IPS DF 4.7 (cell line): Measurements from ENCODE around the gene SLC14A1.

Experiments
- DNase-seq: peaks from one replicate; pipeline ENCODE4 v3.0.0-alpha.2; 2013; ENCODE audit warnings: low spot score; ENCODE audit errors: extremely low read depth

Gene SLC14A1

DNA sequence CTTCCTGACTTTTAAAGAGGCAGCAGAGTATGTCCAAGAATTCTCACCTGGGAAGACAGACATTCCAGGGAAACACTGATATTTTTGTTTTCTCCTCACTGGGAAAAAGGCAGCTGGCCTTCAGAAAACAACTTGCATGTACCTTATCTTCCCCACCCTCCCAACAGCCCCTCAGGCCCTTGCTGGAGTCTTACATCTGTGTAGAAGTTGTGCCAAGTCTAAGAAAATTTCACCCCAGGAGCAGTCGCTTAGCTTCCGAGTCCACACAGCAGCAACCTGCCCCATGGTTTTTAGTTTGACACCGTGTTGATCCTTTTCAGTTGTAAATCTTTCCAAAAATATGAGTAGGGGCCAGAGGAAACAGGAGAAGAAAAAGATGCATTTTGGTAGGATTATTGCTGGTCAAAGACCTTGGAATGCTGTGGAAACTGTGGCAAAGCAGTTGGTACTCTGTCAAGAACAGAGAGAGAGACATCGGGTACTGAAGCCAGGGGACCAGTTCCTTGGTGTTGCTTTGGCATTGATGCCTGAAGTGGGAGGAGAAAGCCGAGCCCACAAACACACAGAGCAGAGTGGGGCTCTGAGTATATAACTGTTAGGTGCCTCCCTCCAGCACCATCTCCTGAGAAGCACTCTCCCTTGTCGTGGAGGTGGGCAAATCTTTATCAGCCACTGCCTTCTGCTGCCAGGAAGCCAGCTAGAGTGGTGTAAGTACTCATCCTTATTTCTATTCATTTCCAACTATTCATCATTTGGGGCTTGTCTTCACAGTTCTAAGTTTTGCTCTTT is at the start of gene SLC14A1:
SLC14A1 (plus strand) TSS at position 615 of the 789 bp plus-strand sequence. CDS start 6,140 bp downstream, outside the sequence.
- no peak for DNase-seq

DNA sequence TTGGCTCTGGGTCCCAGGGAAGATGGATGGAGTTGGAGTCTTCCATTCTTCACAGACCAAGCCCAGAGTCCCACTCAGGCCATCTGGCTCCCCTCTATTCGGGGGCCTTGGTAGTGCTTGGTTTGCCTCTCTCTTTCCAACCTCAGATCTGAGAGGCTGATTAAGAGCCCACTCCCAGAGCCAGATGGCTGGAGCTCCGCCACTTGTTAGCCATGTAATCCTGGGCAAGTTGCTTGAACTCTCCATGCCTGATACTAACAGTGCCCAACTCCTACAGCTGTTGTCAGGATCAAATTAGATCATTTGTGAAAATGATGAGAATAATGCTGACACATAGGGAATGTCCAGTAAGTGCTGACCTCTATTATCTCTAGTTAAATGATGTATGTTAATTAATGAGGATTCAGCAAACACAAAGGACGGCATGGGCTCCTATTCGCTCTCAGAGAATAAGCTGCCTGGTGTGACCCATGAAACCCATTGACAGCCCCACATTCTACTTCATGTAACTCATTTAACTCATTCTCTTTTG is 46.6 kb upstream of the SLC14A1 start:
- DNase-seq, result no peak

DNA sequence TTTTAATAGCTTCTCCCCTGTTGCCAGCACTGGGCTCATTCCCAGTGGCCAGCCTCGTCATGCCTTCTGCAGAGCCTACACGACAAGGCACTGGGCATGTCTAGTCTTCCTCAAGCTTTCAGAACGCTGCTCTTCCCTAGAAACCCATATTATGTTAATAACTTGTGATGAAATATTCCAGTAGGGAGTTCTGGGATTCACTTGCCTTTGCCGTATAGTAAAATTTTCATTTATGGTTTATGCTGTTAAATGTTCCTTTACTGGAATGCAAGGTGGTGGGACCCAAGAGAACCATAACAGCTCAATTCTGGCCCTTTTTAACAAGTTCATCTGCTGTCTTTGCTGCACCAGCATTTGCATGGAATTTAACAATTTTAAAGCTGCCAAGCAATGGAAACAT is 45.5 kb upstream of the SLC14A1 start:
- DNase-seq, result no peak

DNA sequence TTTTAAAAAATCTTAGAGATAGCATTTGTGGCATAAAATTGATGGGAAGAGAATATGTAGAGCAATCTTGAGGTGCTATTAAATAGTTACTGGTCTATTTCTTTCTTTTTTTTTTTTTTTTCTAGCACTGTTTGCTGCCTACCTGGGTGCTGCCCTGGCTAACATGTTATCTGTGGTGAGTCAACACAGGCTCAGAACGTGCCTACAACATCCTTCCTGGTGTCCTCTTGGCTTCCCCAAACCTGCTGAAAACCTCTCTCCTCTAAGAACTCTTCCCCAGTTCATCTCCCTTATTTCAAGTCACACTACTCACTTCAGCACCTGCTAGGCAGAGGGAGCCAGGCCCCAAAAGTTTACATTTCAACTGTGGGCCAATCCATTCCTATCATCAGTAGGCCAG is 45.1 kb upstream of the SLC14A1 start:
- no peak for DNase-seq

DNA sequence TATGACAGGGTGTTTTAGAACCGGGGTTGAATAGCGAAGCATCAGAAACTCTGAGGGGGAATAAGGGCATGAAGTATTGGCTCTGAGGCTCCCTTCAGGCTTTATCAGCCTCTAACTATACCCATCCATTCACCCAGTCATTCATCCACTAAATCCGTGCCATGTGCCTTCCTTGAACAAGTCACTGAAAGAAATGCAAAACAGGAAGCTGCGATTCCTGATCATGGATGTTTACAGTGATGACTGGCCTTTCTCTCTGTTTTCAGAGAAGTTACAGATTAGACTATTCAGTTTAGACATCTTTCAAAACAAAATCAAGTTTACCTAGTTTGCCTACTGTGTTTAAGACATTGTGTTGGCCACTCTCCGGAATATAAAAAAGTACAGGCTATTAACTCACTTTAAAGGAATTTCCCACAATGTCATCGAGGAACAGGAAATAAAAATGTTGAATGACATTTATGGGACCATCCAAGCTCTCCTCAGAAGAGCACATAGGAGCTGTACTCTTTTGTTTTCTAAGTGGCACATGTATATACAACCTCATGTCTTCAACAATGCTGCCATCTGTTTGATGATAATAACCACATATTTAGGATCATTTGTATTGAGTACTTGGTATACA is 43.8 kb upstream of the SLC14A1 start:
- DNase-seq, result no peak

DNA sequence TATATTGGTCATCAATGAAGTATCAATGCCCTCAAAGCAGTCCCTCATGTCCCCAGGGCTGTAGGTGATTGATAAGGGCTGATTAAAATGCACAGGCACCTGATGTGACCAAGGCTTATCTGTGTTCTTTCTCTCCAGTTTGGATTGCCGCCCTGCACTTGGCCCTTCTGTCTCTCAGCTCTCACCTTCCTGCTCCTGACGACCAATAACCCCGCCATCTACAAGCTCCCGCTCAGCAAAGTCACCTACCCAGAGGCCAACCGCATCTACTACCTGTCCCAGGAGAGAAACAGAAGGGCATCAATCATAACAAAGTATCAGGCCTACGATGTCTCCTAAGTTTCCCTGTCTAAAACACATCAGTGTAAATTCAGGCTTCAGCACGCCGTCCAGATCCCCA is 41.8 kb upstream of the SLC14A1 start:
- DNase-seq, result no peak

DNA sequence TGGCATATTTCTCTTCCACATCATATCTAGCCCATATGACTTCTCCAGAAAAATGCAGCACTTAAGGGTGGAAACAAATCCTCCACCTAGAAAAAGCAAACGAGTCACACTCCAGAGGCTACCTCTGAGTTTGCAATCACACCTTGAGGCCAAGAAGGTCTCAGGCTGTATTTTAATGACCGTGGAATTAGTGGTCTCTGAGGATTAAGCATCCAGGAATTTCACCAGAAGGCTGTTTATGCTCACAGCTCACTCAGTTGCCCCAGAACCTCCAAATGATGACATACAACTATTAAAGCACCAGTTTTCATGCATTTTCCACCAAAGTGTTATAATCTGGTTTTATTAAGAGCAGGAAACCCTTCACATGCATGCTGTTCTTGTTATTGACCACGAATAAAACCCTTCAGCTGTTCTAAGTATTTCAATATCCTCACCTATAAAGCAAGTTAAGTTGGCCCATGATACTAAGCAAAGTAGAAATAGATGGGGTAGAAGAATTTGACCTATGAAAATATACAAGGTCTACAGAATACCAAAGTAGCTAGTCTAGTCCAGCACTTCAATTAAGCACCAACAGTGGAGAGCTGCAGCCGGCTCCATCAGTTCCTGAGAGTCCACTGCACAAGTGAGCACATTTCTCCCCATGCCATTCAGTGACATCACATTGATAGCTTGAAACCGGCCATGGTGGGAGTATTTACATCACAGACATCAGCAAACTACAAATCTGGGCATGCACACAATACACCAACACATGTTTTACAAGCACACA is 39.5 kb upstream of the SLC14A1 start:
- no peak for DNase-seq

DNA sequence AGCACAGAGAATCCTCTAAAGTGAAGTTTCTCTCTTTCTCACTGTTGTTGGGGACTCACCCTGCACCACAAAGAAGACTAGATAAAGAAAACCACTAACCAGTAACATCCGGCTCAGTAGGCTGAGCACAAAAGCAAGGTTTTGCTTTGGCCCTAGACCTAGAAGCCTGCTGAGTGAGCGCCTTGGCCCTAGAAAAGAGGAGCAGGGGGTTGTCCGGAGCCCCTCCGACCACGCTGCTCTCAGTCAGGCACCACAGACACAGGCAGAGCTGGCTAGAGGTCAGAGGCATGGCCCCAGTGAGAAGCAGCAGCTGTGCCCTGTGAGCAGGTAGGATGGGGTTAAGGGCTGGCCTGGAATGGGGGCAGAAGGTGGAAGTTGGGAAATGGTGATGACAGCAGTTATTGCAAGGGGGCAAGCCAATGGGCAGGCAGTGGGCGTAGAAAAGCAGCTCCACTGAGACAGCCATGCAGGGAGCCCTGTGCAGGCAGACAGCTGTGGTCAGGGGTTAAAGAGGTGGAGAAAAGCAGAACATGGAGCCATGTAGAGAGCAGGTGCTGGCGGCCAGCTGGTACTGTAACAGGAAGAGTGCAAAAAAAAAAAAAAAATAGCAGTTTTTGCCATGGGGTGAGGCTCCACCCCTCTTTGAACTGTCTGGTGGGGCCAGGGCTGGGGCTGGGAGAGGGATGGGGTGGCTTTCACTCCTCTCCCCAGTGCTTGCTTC is 36.9 kb upstream of the SLC14A1 start:
- no peak for DNase-seq

DNA sequence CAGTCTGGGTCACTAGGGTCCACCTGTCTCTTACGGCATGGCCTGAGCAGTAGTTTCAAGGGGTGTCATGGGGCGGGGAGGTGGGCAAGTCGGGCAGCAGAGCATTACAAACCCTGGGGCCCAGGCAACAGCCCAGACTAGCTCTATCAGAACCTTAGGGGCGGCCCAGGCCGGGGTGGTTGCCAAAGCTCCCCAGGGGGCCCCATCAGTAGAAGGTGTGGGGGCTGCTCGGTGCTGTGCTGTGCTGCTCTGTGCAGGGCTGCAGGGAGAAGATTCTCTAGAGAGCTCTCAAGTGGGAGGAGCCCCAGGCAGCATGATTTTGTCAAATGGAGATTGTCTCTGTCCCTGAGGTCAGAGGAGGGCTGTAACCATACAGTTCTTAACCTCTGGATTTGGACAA is 36.4 kb upstream of the SLC14A1 start:
- DNase-seq, result no peak

DNA sequence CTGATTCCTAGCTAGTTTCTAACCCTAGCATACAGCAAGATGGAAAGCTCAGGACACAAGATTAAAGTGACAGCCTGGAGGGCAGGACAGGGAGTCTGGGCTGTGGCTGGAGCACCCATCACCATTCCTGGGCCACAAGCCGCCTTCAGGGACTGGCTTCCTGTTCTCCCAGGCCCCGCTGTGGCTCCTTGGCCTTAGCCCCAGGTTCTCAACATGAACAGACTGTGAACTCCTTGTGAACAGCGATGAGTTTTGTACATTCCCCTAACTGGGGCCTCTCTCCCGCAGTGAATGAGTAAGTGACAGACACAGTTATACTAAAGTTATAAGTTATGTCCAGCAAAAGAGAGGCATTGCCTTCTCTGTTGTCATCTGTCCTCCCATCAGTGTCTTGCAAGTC is 35.9 kb upstream of the SLC14A1 start:
- DNase-seq, result no peak

DNA sequence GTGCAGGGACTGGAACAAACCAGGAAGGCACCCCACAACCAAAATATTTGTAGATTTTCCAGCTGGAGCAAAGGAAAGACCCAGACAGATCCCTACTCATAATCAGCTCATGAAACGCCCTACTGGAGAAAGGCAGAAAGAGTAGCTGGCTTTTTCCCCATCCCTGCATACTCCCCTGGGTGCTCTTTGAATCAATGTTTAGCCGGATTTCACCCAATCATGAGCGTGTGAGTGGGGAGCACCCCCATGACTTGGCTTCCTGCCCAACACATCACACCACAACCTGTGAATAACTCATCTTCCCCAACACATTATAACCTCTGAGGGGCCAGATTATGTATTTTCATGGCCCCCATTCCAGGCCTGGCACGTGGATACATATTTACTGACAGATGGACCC is 35.1 kb upstream of the SLC14A1 start:
- DNase-seq, result no peak

DNA sequence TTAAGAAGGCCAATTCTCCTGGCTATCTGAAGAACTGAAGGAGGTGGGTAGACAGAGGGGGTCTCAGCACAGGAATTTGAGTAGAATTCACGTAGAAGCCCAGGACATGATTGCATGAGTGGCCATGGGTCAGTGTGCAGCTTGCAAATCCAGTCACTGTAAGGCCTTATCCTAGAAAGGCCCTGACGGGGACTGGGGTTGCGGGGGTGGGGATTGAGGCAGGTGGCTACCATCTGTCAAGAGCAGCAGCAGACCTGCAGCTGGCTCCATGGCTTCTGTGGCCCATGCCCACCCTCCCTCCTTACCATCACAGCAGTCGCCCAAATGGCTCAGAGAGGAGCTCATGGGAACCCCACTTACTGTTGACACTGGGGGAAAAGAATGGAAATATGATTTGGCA is 34.6 kb upstream of the SLC14A1 start:
- DNase-seq, result no peak

DNA sequence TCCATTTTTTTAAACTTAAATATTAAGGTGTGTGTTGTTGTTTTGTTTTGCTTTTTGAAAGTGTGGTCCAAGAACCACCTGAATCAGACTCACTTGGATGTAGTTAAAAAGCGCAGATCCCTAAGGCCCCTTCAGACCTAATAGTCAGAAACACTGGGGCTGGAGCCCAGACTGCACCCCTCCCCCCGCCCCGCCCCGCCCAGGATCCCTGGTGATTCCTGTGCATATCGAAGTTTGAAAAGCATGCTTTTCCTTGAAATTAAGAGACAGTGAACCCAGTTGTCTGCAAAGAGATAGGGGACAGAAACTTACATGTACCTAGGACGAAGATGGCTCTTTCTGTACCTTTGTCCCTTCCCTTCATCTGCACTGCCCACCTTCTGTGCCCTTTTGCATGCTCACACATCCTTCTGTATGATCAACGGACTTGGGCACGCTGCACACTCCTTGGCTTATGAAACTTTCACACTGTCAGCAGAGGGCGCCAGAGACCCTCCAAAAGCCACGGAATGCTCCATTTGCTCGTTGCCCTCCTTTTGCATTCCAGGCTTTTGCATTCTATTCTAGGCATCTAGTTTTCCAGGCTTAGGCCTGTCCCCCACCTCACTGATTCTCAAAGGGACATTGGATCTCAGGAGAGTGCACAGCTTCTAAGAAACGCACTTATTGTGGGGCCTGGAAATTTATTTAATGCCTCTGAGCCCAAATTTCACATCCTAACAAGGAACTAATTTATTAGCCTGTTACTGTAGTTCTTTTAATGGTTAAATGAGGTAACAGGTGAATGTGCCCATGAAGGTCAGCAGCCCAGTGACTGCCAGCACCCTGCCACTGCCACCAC is 32.8 kb upstream of the SLC14A1 start:
- peak; percentile 80 for DNase-seq

DNA sequence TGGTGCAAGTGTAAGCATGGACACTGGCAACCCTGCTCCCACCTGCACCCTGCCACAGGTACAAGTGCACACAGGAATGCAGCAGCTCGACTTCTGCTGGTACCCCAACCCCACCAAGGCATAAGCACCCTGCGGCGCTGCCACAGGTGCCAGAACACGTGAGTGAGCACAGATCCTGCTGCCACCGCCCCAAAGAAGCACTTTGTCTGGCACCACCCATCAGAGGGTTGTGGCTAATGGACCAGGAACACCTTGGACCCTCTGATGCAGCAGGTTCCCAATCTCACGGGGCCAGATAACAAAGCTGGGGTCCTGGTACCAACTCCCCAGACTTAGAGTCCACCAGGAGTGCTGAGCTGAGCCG is 32.2 kb upstream of the SLC14A1 start:
- no peak for DNase-seq

DNA sequence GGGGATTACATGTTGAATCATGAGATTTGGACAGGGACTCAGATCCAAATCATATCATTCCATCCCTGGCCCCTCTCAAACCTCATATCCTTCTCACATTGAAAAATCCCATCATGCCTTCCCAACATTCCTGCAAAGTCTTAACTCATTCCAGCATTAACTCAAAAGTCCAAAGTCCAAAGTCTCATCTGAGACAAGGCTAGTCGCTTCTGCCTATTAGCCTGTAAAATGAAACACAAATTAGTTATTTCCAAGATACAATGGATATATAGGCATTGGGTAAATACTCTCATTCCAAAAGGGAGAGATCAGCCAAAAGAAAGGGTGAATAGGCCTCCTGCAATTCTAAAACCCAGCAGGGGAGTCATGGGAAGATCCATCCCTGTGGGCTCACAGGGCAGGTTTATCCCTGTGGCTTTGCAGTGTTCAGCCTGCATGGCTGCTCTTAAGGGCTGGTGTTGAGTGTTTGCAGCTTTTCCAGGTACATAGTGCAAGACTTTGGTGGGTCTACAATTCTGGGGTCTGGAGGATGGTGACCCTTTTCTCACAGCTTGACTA is 21.2 kb upstream of the SLC14A1 start:
- no peak for DNase-seq

DNA sequence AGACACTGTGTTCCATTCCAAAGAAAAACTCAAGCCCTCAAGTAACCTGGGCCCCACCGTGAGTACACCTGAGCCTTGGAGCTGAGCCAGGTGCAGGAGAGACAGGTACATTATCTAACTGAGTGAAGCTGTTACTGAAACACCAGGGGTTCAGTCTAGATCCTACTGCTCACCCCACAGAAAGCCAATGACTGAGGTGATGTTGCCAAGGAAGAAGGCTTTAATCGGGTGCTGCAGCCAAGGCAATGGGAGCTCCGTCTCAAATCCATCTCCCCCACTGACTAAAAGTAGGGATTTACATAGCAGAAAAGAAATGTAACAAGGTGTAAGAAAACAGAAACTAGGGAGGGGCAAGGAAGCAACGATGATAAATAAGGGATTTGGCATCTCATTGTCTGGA is 15.2 kb upstream of the SLC14A1 start:
- no peak for DNase-seq

DNA sequence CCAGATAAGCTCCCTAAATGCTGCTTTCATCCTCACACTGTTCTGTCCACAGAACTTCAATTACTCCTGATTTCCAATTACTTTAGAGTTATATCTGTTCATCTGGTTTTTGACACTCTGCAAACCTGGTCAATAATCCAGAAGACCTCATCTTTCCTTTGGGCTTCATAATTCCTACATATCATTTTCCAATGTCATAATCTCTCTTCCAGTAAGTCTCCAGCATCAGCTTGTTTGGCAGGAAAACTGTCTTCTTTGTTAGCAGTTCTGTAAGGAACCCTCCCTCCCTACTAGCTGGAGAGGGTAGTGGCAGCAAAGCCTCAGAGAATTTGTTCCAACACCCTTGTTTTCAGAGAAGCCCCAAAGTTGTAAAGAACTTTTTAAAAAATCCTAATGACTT is 11.9 kb upstream of the SLC14A1 start:
- DNase-seq, result no peak

DNA sequence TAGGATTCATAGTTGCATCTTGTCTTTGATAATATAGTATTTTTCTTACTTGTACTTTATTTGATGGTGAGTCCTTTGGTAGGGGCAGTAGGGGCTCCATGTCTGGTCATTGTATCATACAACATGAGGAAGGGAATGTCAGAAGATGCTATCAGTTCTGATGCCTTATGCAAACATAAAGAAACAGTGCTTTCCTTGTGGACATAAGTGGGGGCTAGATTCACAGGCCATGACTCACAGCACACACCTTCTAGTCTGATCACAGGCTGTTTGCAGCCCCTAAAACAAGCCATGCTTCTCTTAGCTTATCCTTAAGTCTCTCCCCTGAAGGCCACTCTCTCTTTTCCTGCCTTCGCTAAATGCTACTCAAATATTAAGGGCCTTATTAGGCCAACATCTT is 10.7 kb upstream of the SLC14A1 start:
- no peak for DNase-seq

DNA sequence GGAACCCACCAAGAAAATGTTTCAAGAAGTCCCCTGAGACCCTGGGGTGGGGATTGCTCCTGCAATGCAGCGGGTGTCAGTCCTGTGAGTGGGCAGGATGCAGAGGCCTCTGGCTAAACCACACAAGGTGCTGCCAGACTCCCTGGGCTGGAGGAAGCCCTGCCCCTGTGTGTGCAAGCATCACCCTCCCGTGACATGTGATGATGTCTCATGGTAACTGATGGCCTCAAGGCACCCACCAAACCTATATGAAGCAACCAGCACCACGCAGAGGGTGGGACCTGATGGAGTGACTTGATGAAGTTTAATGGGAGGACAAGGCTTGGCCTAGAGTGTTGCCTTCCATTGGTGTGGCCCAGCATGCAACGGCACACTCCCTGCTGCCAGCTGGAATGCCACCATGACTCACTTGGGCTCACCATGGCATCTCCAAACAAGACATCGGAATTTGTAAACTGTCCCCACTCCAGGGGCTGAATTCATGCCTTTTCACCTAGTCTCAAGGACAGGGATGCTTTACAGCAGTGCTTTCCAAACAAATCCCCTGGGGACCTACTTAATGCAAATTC is 8.7 kb upstream of the SLC14A1 start:
- DNase-seq, result no peak

DNA sequence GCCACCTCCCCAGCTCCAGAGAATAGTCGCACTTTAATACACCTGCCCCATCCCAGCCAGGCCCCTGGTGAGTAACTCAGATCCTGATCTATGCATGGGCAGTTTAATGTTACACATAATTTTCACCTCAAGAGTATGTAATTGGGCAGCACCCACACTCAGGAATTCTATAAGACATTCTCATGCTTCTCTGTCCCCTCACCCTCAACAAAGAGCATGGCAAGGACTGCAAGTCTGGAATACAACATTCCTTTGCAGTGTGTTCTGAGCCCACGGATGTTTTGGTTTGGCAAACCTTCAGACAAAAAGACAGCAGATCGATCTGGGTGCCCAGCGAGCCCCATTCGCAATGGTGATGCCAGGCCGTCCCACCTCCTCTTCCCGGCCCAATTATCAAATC is 4.9 kb upstream of the SLC14A1 start:
- DNase-seq, result no peak
